ENCODE data around the gene PDE11A.

GRCh38 chr2:177882501-177882900, 190.1 kb downstream of the PDE11A start:
- no peak for TF ChIP-seq PPARA (CRISPR knock-in tag; IDR thresholded peaks at IDR 0.05; ENCODE audit: borderline replicate concordance)
- TF ChIP-seq PATZ1 (CRISPR knock-in tag; IDR thresholded peaks at IDR 0.05; ENCODE audit: borderline replicate concordance): no peak
- TF ChIP-seq GLIS3 (CRISPR knock-in tag; IDR thresholded peaks at IDR 0.05): no peak
- TF ChIP-seq ZNF8 (CRISPR knock-in tag; IDR thresholded peaks at IDR 0.05): no peak
- TF ChIP-seq TOX (CRISPR knock-in tag; IDR thresholded peaks at IDR 0.05; ENCODE audit: borderline replicate concordance): no peak
- TF ChIP-seq ARNTL (CRISPR knock-in tag; IDR thresholded peaks at IDR 0.05; ENCODE audit: borderline replicate concordance, low read depth): no peak
- TF ChIP-seq BACH2 (CRISPR knock-in tag; IDR thresholded peaks at IDR 0.05; ENCODE audit: borderline replicate concordance): no peak
- TF ChIP-seq TSHZ2 (CRISPR knock-in tag; IDR thresholded peaks at IDR 0.05): no peak
- no peak for TF ChIP-seq ZC3H10 (CRISPR knock-in tag; IDR thresholded peaks at IDR 0.05)
- TF ChIP-seq, protein P1, sequence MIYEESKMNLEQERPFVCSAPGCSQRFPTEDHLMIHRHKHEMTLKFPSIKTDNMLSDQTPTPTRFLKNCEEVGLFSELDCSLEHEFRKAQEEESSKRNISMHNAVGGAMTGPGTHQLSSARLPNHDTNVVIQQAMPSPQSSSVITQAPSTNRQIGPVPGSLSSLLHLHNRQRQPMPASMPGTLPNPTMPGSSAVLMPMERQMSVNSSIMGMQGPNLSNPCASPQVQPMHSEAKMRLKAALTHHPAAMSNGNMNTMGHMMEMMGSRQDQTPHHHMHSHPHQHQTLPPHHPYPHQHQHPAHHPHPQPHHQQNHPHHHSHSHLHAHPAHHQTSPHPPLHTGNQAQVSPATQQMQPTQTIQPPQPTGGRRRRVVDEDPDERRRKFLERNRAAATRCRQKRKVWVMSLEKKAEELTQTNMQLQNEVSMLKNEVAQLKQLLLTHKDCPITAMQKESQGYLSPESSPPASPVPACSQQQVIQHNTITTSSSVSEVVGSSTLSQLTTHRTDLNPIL (CRISPR knock-in tag; IDR thresholded peaks at IDR 0.05; ENCODE audit: low read depth): no peak
- TF ChIP-seq OSR1 (CRISPR knock-in tag; IDR thresholded peaks at IDR 0.05): no peak
